ENCODE results near the gene SFXN4.

- TF ChIP-seq EZH2phosphoT487 (IDR thresholded peaks at IDR 0.05; ENCODE audit: borderline replicate concordance, low read length) (no peak), CTCF (IDR thresholded peaks at IDR 0.05; ENCODE audit: low read depth, low read length, poor library complexity, severe bottlenecking) (no peak)
Measured at GRCh38 chr10:119177708-119178371, 12.3 kb upstream of the SFXN4 start.

Measured in DOHH2 (cell line).